Right renal pelvis (tissue), 4 donors: ENCODE data around the gene FAM163B. TPM values are rescaled to one million over a fixed set of nuclear protein-coding genes. Genes with fewer than 3 reads are reported as not detected.

Experiments used
- DNase-seq, 4 donors: peaks; one replicate each; pipeline ENCODE4 v3.0.0-alpha.2; 2013; ENCODE audit warnings: low read depth in 4 of 4, low spot score in 3 of 4, missing footprints in 1 of 4
- polyA plus RNA-seq, 4 donors: library from polyadenylated mRNA; unstranded; fragments of 120-200 nt; gene quantifications; one replicate each; pipeline ENCODE4 v1.2.1, GENCODE V29; 2013; ENCODE audit not compliant: insufficient read length in 4 of 4

Gene FAM163B
- polyA plus RNA-seq, 4 donors: 0.49 TPM; not detected in 3

DNA sequence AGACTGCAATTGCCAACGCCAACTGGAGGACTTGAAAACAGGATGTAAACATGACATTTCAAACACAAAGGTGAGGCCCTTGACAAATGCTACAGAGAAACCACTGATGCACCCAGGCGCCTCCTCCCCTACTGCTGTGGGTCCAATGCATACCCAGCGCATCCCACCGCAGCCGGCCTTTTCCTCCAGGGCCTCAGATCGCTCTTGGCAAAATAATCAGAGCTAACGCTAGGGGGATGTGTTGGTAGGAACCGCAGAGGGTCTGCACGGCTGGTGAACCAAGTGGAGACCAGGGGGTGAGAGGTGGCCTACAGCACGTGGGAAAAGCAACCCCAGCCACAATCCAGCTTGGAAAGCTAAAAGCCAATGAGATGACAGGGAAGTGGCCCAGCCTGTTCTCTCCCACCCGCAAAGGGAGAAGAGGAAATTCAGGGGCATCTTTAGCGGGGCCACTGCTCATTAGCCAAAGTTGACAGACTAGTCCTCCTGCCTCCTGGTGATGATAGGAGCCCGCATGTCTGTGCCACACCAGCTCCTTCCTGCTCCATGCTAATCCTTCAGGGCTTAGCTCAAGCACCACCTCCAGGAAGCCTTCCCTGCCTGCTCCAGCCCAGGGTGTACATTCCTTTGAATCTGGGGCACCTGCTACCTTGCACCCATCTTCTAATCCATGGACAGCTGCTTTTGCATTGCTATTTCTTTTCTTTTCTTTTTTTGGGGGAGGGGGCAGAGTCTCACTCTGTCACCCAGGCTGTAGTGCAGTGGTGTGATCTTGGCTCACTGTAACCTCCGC is 5.9 kb downstream of the FAM163B start:
- no peak for DNase-seq

DNA sequence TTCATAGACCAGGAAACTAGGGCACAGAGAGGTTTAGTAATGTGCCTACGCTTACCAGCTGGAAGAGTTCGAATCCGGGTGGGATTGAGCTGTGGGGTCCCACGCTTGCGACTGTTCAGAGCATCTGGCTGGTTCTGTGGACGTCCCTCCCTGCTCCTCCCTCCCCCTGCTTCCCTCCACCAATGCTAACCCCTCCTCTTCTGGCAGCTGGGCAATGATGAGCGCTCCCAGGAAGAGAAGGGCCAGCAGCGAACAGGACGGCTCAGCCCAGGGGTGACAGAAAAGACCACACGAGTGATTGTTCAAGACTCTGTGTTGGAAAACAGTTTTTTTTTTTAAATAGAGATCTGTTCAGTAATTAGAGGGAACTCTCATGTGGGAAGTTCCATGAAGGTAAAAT is 6.9 kb downstream of the FAM163B start:
- DNase-seq: no peak

DNA sequence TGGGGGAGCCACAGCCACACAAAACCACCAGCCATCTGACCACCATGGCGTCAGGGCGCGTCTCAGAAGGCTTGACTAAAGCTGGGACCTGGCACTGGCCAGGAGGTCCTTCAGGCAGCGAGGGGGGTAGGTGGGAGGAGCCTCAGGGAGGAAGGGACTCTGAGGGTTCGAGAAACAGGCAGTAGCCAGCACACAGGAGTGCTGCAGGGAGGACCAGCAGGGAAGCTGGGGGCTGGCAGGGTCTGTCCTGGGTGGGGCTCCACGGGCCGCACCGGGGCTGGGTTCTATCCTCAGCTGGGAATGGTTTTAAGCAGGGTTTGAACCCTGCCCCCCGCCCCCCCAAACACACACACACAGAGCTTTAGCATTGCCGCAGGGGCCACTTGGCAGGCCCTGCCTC is 7.4 kb downstream of the FAM163B start:
- DNase-seq: no peak

DNA sequence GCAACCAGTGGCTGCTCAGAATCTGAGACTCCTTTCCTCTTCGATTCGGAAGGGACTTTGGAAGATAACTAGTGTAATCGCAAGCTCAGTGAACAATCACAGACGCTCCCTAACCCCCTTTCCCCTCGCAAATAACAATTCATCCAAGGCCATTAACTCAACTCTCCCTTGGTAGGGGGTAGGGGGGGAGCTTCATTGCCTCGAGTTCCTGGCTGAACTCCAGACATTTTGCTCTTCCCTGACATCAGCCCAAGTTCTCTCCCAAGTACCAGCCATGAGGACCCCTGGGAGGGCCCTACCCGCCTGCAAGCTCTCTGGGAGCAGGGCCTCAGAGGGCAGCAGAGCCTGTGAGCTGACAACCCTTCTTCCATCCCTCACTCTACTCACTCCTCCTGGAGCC is 8.4 kb downstream of the FAM163B start:
- no peak for DNase-seq

DNA sequence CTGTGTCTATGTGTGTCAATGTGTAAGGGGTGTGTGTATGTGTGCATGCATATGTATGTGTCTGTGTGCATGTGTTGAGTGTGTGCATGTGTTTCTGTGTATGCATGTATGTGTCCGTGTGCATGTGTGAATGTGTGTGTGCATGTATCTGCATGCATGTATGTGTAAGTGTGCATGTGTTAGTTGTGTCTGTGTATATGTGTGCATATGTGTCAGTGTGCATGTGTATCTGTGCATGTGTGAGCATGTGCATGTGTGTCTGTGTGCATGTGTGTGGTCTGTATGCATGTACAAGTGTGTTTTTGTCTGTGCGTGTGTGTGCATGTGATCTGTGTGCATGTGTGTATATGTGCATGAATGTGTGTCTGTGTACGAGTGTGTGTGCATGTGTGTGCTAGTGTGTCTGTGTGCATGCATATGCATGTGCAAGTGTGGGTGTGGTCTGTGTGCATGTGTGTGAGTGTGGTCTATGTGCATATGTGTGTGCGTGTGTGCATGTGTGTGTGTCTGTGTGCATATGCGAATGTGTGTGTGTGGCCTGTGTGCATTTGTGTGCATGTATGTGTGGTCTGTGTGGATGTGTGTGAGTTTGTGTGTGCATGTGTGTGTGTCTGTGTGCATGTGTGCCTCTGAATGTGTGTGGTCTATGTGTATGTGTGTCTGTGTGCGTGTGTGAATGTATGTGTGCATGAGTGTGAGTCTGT is 9.6 kb downstream of the FAM163B start:
- no peak for DNase-seq

DNA sequence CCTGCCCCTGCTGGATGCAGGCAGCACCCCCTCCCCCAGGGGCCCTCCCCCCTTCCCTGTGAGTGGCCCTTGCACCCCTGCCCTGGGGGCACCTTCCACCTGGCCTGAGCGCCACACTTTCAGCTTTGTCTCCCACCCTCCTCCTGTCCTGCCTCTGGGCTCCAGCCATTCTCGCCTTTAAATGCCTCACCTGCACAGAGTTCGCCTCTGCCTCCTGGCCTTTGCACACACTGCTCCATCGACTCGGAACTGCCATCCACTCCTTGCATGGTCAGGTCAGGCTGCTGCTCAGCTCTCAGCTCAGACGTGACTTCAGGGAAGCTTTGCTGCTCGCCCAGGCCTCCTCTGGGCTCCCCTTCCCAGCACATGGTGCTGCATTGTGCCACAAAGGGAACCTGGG is 10.2 kb downstream of the FAM163B start:
- no peak for DNase-seq

DNA sequence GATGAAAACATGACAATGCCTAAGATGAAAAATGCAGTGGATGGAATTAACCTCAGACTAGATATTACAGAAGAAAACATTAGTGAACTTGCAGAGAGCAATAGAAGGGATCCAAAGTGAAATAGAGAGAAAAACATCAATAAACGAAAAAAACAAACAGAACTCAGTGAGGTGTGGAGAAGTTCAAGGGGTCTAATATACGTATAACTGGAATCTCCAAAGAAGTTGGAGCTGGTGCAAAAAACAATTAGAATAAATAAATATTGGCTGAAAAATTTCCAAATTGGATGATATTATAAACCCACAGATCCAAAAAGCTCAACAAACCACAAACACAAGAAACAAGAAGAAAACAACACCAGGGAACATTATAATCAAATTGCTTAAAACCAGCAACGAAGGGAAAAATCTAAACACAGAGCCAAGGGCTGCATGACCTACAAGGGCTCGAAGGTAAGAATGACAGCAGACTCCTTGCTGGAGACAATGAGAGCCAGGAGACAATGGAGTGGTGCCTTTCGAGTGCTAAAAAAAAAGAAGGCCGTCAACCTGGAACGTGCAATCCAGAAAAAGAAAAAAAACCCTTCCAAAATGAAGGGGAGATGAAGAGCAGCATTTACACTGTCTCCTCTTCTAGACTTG is 11.8 kb downstream of the FAM163B start:
- DNase-seq: no peak

DNA sequence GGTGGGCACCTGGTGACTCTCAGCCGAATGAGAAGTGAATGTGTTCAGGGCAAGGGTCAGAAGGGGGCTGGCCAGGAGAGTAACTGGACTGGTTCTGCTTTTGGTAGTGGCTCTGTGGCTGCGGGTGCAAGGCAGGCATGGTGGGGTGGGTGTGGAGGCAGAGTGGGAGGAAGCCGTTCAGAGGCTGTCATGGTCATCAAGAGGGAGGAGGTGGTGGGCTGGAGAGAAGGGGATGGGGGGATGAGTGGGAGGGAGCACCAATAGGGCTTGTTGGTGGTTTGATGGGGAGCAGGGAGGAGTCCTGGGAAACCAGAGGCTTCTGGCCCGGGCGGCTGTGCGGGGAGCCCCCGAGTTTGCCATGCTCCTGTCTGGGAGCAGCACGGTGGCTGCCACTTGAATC is 13.3 kb downstream of the FAM163B start:
- DNase-seq: no peak

DNA sequence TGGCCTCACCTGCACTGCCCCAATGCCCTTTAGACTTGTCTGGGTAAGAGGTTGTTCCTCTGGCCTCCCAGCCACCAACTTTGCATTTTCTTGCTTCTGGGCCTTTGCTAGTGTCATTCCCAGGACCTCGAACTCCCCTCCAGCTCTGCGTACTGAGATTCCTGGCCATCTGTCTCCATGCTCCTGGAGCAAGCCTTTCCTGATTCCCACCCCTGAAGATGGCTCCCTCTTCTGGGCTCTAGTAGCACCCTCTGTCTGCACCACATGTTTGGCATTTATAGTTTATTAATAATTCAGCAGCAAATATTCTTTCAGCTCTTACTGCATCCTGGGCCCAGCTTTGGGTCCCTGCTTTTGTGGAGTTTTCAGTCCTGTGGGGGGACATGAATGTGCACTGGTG is 14.9 kb downstream of the FAM163B start:
- no peak for DNase-seq

DNA sequence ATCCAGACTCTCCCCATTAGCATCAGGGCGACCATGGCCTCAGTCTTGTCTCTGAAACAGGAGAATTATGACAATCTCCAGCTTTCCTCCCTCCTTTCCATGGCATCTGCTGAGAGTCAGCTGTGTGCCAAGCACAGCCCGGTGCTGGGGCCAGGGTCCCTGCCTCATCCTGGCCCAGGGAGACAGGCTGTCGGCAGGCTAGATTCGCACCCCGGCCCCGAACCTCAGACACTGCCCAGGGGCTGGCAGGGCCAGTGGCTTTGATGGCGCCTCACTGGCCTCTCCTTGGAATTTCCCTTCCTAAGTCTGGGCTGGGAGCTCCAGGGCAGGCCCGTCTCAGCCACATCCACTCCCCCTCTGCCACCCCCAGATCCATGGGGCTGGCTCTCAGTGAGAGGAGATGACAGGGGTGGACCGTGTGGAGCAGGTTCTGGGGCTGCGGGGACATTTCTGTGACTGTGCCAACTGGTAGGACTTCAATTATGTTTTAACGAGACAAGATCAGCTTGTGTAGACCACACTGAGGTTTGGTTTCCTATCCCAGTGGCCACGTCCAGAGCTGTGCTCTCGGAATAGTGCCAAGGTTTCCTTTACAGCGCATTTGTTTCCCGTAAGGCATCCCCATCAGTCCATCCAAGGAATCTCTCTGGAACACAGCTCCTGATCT is 15.5 kb downstream of the FAM163B start:
- DNase-seq: no peak

DNA sequence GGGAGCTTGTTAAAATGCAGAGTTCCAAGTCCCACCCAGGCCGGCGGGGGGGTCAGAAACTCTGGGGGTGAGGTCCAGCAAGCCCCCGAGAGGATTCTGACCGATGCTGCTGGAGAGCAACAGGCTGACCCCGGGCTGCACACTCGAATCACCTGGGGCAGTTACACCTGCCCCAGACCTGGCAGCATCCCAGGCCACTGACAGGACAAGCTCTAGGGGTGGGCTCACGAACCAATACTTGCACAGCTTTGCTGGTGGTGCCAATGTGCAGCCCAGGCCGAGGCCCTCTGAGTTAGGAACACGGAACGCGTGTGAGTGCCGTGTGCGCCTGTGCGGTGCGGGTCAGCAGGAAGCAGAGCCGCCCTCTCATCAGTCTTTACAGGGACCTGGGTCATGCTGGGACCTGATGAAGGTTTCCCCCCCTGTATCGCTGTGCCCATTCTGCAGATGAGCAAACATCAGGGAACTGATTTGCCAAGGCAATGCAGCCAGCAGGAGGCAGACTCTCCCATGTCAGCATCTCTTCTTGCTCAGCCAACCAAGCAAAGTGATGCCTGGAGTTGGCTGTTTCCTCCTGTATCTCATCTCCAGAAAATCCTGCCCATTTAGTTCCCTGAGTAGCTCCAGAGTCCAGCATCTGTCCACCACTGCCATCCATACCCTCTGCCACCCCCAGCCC is 16.3 kb downstream of the FAM163B start:
- no peak for DNase-seq

DNA sequence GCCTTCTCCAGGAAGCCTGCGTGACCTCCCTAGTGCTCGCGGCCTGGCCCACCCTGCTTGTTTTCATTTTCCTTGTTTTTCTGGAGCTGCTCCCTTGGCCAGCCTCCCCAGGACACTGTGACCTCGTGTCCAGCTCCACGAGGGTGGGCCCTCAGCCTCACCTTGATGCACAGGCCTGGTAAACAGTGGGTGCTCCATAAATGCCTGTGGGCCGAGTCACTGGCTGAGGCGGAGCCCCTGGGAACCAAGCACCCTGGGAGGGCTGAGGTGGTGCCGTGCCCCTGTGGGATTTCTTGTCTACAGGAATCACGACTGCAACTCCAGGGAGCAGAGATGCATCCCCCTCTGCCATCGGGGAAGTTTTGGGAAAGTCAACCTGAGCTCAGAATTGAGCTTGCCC is 17.2 kb downstream of the FAM163B start:
- no peak for DNase-seq

DNA sequence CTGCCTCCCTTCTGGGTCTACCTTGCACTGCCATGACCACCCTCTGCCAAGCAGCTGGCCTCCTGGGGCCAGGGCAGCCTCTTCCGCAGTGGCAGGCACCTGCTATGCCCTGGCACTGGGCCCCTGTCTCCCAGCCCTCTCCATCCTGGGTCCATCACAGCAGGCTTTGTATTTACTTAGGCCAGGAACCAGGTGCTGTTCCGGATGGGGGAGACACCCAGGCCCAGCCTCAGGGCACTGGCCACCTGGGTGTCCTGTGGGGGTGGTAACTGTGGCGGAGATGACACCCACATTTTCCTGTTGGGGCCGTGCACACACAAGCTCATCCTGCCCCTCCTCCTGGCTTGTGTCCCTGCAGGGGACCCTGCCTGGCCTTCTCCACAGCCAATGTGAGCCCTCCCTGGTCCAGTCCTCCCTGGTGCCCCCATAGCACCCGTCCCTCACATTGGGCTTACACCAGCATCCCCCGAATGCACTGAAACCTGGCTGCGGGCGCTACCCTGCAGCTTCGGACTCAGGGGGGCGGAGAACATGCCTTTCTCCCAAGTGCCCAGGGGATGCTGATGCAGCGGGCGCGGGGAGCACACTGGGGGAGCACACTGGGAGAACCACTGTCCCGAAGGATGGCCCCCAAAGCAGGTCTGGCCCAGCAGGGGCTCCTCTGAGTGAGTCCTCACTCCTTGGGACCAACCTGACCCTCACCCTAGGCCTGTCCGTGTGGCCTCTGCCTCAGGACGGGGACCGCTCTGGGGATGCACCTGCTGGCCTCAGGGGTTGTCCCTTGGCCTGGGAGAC is 17.9 kb downstream of the FAM163B start:
- no peak for DNase-seq

DNA sequence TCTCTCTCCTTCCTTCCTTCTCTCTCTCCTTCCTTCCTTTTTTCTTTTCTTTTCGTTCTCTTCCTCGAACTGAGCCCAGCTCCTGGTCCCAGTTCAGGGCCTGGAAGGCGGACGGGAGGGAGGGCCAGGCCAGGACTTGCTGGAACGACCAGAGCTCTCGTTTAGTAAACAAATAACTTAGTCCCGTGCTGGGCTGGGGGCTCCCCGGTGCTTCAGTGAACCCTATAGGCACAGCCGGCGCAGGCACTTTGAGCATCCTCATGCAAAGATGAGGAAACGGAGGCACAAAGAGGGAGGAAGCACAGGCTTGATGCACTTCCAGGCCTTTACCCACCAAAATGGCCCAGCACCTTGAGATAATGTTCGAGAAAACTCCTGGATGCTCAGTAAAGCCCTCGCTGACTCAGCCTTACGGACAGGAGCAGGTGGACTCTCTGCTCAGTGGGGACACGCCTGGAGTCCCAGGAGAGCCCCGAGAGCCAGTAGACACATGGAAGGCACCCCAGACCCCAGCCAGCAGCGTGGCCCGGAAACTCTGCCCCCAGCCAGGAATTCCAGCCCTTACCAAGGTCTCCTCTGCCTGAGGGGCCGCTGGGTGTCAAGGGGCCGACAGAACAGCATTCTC is 18.8 kb downstream of the FAM163B start:
- no peak for DNase-seq

DNA sequence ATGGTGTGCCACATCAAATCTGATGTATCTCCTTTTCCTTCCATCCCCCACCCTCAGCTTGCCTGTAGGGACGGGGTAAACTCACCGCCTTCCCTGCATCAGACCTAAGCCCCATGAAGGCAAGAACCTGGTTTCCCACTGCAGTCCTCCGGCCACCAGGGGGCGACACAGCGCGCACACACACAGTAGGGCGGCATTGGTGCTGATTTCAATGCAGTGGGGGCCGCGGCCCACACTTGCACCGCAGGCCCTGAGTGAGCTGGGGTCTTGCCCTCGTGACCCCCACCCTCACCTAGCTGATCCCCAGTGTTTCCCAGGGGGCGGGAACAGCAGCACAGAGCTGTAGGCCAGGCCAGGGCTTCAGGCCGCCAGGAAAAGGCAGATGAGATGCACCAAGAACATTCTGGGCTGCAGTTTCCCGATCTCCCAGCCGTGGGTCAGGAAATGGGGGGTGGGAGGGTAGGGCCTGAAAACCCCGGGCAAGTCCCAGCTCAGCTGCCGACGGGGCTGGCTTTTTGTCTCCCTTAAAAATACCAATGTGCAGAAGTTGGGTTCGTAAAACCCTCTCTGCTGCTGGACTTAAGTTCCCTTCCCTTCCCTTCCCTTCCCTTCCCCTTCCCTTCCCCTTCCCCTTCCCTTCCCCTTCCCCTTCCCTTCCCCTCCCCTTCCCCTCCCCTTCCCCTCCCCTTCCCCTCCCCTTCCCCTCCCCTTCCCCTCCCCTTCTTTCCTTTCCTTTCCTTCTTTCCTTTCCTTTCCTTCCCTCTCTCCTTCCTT is 19.5 kb downstream of the FAM163B start:
- DNase-seq: no peak

DNA sequence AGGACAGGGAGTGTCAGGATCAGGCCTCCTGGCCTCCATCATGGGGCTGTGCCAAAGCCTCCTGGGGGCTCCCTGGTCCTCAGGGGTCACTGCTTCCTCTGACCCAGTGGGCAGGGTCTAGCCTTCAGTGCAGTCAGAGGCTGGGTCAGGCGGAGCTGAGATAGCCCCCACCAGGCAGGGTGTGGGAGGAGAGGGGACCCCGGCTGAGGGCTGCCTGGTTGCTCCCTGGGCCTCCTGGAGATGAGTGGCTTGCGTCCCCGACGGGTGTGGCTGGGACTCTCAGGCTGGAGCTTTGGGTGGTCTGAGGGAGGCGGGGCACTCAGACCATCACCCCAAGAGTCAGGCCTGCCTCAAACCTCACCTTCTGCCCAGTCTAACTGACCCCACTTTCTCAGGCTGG is 21.7 kb downstream of the FAM163B start:
- no peak for DNase-seq

DNA sequence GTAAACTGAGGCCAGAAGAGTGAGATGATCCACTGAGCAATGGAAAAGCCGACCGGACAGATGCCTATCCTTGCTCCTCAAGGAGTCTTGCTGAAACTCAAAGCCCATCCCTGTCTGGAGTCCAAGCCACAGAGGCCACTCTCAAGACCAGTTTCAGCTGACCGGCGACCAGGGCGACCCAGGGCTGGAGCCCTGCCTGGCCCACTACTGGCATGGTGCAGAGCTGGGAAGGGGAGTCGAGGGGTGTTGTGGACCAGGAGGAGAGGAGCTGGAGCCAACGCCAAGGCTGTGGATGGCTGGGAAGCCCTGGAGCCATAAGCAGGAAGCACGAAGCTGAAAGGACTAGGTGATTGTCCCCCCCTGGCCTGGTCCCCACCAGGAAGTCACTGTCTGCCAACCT is 22.1 kb downstream of the FAM163B start:
- no peak for DNase-seq

DNA sequence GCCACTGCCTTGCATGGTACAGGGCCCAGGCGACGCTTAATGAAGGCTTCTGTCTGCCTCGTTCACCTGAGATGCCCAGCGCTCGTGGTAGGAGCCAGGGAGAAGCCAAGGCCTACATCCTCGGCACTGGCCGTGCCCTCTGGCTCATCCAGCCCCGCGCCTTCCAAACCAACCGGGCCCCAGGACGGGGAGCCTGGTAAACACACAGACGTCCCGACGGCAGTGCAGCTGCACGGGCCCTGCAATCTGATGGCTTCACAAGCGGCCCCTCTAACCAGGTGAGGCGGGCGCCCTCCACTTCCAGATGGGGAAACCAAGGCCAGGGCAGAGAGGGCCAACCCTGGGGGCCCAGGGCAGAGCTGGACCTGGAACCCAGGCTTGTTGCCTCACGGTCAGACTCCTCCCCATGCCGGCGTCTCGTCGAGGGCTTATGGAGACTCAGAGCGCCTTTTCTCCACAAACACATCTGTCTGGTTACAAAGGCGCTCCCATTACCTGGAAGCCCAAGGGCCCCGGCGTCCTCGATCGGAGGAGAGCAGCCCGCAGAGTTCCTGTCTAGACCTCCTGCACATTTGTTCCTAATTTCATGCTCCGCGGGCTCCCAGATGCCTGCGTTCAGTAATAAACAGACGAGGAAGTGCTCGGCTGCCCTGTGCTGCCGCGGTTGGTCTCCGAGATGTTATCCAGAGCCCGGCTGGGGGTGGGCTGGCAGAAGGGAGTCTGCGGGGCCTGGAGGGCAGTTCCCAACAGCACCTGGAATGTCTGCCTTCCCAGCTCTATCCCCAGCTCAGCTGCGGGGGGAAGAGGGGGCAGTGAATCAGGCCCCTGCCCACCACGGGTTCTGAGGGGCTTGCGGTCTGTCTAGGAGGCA is 23.5 kb downstream of the FAM163B start:
- DNase-seq: no peak
